Measurements from ENCODE around the gene BTBD1.

GRCh38 chr15:83105440-83105839, 38.4 kb upstream of the BTBD1 start:
- no peak for TF ChIP-seq CTCF (IDR thresholded peaks at IDR 0.05)
- no peak for TF ChIP-seq POLR2AphosphoS5 (IDR thresholded peaks at IDR 0.05; ENCODE audit: low read depth, low read length)
- TF ChIP-seq FOXM1 (IDR thresholded peaks at IDR 0.05; ENCODE audit: low read depth): no peak
- TF ChIP-seq IRF3 (IDR thresholded peaks at IDR 0.05; ENCODE audit: low read depth, low read length): no peak
- no peak for TF ChIP-seq REST (IDR thresholded peaks at IDR 0.05; ENCODE audit: low read depth, low read length)
- no peak for TF ChIP-seq FOXJ3 (CRISPR knock-in tag; IDR thresholded peaks at IDR 0.05)
- TF ChIP-seq MAX (IDR thresholded peaks at IDR 0.05; ENCODE audit: low read depth): no peak
- TF ChIP-seq EP300 (IDR thresholded peaks at IDR 0.05; ENCODE audit: borderline replicate concordance in 1 of 2, low read depth in 1 of 2, low read length in 1 of 2): no peak
- TF ChIP-seq TCF12 (IDR thresholded peaks at IDR 0.05): no peak
- TF ChIP-seq TEAD4 (IDR thresholded peaks at IDR 0.05; ENCODE audit: borderline replicate concordance, insufficient read depth): no peak
- TF ChIP-seq USF2 (IDR thresholded peaks at IDR 0.05; ENCODE audit: borderline replicate concordance, low read depth, low read length): no peak
- no peak for TF ChIP-seq PBX3 (IDR thresholded peaks at IDR 0.05)
- TF ChIP-seq EZH2phosphoT487 (IDR thresholded peaks at IDR 0.05; ENCODE audit: borderline replicate concordance, low read depth): no peak
